ENCODE results near the gene TMEM94. TPM values are rescaled to one million over a fixed set of nuclear protein-coding genes. Genes with fewer than 3 reads are reported as not detected.

The TMEM94 gene
- total and polyA plus RNA-seq, 2 of the 13 experiments (the other 11 are each of a cell fraction or from before 2014, with no cell fraction given) = 32.6 to 134 TPM

GRCh38 chr17:75544250-75544649 lies 87.8 kb downstream of the TMEM94 start:
- H3K79me2 ChIP-seq (ENCODE audit: insufficient read depth, low read length) = peaks cover 12% of the 10 kb centered on the region
- no peaks in the 10 kb centered on the region for H3K27me3 ChIP-seq (ENCODE audit: control insufficient read depth in 1 of 2, insufficient read depth in 2 of 2, low read length in 2 of 2)
- 93% methylated on average over 8 of the region's 8 CpGs for WGBS (ENCODE audit: low lambda C conversion rate)
- ATAC-seq (no peak), DNase-seq (ENCODE audit: low spot score) (no peak), FAIRE-seq (no peak)
- H3K9me3 ChIP-seq (ENCODE audit: low read length) = no peaks in the 10 kb centered on the region
- peaks cover 6 to 18% of the 10 kb centered on the region in 2 experiments; a peak in 3 of 5 replicates for H3K36me3 ChIP-seq (replicated peaks in 1 of 2; ENCODE audit: control insufficient read depth in 1 of 2, insufficient read depth in 2 of 2, low read length in 2 of 2)
- intact Hi-C loops (cut with micrococcal nuclease; ENCODE audit: unreplicated experiment) (no loop called here), in situ Hi-C loops (cut with HindIII; ENCODE audit: extremely low pct_ligation_motif_present, low pct_unique_long_range_greater_than_20kb) (no loop called here)
- peaks cover 46% of the 10 kb centered on the region for H3K4me1 ChIP-seq (ENCODE audit: insufficient read depth, low read length)
- no peak for TF ChIP-seq XBP1 (CRISPR knock-in tag; IDR thresholded peaks at IDR 0.05)
- TF ChIP-seq DZIP1 (CRISPR knock-in tag; IDR thresholded peaks at IDR 0.05) = no peak
- TF ChIP-seq ZNF619 (CRISPR knock-in tag; IDR thresholded peaks at IDR 0.05) = no peak
- ChIA-PET POLR2A (interaction anchor here (1.5 kb wide), 1 partner anchor 18 kb away, joined by 7 read pairs; the partner anchor contains the start of gene LLGL2), CTCF (ENCODE audit: low intra/inter-chr PET ratio, low total read pairs) (no interaction called here)
- H3K4me3 ChIP-seq (replicated peaks in 1 of 3; ENCODE audit: insufficient read depth in 1 of 3, low read depth in 2 of 3, low read length in 3 of 3) = no peak overlapping the region
- no peak overlapping the region for H3K9ac ChIP-seq (ENCODE audit: insufficient read depth, low read depth, low read length)
- no TSS peak for BruUV-seq (replicated peaks)
- no peak overlapping the region for H3K4me2 ChIP-seq (ENCODE audit: low read depth, low read length)
- no peak overlapping the region for H2AFZ ChIP-seq (ENCODE audit: low read length)
- H3K27ac ChIP-seq (ENCODE audit: extremely low read length, insufficient read depth, low read length) = no peak overlapping the region
- H4K20me1 ChIP-seq (ENCODE audit: insufficient read depth, low read length) = no peaks in the 10 kb centered on the region

- FAIRE-seq (no peak), DNase-seq (ENCODE audit: low spot score) (no peak), ATAC-seq (no peak)
- TF ChIP-seq AGO2 (optimal IDR thresholded peaks at IDR 0.05; ENCODE audit: low read depth, low read length) (peak; percentile 19), RARA (CRISPR knock-in tag; IDR thresholded peaks at IDR 0.05) (no peak)
- ChIA-PET CTCF (ENCODE audit: low intra/inter-chr PET ratio, low total read pairs) (no interaction called here), POLR2A (interaction anchor here (1.2 kb wide), 1 partner anchor 21 kb away, joined by 4 read pairs; the partner anchor contains the start of gene LLGL2)
- H3K4me1 ChIP-seq (ENCODE audit: insufficient read depth, low read length) = peaks cover 46% of the 10 kb centered on the region
- no peak overlapping the region for H3K4me3 ChIP-seq (replicated peaks in 1 of 3; ENCODE audit: insufficient read depth in 1 of 3, low read depth in 2 of 3, low read length in 3 of 3)
- no peaks in the 10 kb centered on the region for H3K9me3 ChIP-seq (ENCODE audit: low read length)
- BruUV-seq (replicated peaks) = no TSS peak
- no peak overlapping the region for H2AFZ ChIP-seq (ENCODE audit: low read length)
- H3K27ac ChIP-seq (ENCODE audit: extremely low read length, insufficient read depth, low read length) = no peak overlapping the region
- H3K9ac ChIP-seq (ENCODE audit: insufficient read depth, low read depth, low read length) = no peak overlapping the region
- H3K27me3 ChIP-seq (ENCODE audit: control insufficient read depth in 1 of 2, insufficient read depth in 2 of 2, low read length in 2 of 2) = no peaks in the 10 kb centered on the region
- in situ Hi-C loops (cut with HindIII; ENCODE audit: extremely low pct_ligation_motif_present, low pct_unique_long_range_greater_than_20kb) (no loop called here), intact Hi-C loops (cut with micrococcal nuclease; ENCODE audit: unreplicated experiment) (no loop called here)
- H4K20me1 ChIP-seq (ENCODE audit: insufficient read depth, low read length) = no peaks in the 10 kb centered on the region
- H3K79me2 ChIP-seq (ENCODE audit: insufficient read depth, low read length) = no peaks in the 10 kb centered on the region
- WGBS (ENCODE audit: low lambda C conversion rate) = 95% methylated on average over 13 of the region's 13 CpGs
- H3K4me2 ChIP-seq (ENCODE audit: low read depth, low read length) = no peak overlapping the region
- H3K36me3 ChIP-seq (replicated peaks in 1 of 2; ENCODE audit: control insufficient read depth in 1 of 2, insufficient read depth in 2 of 2, low read length in 2 of 2) = peaks cover 6 to 23% of the 10 kb centered on the region in 2 experiments; a peak in 3 of 5 replicates
These were observed 89.7 kb downstream of the TMEM94 start for GRCh38 chr17:75546181-75546580.

Data from HepG2 (cell line).